Activated CD8-positive, alpha-beta memory T cell treated with anti-CD3 and anti-CD28 coated beads for 4 hours (primary cell): ENCODE measurements around the gene ACRV1.
"Not testable (repeated sequence)": the region's sequence is repeated elsewhere in the genome, so short reads cannot be mapped to it uniquely, and the experiment has no call there.

Experiments used
- DNase-seq, 2 donors: peaks; one replicate each; pipeline ENCODE4 v3.0.0-alpha.2; 2020; ENCODE audit warnings: low read depth in 2 of 2

Gene ACRV1, protein sequence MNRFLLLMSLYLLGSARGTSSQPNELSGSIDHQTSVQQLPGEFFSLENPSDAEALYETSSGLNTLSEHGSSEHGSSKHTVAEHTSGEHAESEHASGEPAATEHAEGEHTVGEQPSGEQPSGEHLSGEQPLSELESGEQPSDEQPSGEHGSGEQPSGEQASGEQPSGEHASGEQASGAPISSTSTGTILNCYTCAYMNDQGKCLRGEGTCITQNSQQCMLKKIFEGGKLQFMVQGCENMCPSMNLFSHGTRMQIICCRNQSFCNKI

DNA sequence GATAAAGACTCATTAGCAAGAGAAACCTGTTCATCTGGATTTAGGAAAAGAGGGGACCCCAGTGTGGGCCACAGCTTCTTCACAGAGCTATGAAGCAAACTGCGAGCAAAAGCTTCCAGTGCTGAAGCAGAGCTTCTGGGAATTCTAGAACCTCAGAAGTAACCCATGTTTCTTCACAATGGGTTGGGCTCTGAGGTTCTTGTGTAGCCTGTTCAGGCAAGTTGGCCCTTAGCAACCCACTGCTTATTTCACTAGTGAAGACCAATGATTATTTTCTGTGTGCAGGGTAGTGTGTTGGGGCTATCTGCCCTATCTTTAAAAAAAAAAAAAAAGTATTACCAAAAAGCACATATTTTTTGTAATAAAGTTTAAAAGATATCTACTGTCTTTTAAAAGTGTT lies at the start of gene ACRV1:
ACRV1 (minus strand) TSS at position 101 of the 400 bp plus-strand sequence; CDS start at position 34, 67 bp downstream.
- DNase-seq: no peak

DNA sequence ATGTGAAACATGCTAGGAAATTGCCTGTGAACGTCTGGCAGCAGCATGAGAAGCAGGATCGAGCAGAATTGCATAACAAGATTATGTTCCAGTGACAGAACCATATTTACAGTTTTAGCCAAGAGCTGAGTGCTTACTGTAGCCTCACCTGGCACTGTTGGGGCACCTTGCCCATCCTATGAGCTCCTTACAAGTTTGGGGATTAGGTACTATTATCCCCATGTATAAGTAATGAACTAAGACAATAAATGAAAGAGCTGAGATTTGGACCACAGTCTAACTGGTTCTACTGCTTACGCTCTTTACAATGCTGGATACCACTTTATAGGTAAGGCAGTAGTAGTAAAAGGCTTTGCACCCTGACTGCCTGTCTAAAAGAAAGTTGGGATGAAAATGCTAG lies 48.3 kb upstream of the ACRV1 start:
- DNase-seq: no peak

DNA sequence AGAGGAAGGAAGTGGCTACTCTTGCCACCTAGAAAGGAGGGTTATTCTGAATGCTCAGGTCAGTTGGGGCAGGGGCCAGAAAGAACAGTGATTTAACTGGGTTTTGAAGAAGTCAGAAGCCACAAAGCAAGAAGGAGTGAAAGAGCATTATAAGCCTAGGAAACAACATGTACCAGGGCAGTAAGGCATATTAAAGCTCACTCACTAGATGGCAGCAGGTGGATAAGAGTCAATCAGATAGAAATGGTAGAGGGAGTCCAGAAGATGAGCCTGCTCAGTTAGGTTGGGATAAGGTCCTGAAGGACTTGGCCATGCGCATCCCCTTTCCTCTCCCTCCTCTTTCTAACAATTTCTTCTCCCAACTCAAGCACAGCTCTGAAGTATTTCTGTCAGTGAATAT lies 43.5 kb upstream of the ACRV1 start:
- DNase-seq: no peak

DNA sequence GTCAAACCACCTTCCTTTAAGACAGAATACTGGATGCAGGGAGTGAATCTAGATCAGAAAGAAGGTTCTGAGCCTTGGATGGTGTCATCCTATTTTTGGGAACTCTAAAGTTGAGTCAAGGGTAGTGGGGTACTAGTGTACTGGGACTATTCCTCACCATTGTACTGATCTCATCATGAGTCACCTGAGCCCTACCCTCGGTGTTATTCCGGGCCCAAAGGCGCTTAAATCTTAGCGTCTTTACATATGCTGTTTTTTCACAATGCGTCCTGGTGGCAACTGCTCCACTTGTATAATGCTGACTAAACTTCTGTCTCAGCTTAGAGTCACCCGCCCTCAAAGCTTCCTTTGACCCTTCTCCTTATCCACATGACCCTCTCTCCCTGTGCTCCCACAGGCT lies 40.1 kb upstream of the ACRV1 start:
- DNase-seq: no peak

DNA sequence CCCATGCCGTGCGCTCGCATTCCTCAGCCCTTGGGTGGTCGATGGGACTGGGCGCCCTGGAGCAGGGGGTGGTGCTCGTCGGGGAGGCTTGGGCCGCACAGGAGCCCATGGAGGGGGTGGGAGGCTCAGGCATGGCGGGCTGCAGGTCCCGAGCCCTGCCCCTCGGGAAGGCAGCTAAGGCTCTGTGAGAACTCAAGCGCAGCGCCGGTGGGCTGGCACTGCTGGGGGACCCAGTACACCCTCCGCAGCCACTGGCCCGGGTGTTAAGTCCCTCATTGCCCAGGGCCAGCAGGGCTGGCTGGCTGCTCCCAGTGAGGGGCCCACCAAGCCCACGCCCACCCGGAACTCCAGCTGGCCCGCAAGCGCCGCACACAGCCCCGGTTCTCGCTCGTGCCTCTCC lies 24.0 kb upstream of the ACRV1 start:
- DNase-seq: not testable (repeated sequence)

DNA sequence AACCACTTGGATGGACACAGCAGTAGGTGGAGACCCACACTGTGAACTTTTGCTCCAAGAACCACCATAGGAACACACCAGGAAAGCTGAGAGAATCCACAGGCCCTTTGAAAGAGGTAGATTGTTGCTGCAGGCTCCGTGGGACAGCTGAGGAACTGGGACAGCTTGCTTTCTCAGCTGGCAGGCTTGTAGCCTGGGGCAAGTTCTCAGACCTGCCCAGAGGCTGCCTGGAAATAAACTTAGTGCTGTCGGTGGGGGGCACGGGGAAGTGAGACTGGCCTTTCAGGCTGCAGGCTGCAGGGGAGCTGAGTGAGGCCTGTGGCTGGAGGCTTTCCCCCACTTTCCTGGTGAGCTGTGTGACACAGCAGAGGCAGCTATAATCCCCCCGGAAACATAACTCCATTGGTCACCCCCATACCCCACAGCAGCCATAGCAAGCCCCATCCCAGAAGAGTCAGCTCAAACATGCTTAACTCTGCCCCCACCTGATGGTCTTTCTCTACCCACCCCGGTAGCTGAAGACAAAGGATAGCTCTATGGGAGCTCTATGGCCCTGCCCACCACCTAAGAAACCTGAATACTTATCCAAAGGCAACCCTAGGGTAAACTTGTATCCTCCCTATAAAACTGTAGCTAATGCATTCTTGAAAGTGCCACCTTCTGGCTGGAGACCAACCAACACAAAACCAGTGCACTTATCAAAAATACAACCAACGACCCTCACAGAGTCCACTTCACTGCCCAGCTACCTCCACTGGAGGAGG lies 21.4 kb upstream of the ACRV1 start:
- DNase-seq: no peak

DNA sequence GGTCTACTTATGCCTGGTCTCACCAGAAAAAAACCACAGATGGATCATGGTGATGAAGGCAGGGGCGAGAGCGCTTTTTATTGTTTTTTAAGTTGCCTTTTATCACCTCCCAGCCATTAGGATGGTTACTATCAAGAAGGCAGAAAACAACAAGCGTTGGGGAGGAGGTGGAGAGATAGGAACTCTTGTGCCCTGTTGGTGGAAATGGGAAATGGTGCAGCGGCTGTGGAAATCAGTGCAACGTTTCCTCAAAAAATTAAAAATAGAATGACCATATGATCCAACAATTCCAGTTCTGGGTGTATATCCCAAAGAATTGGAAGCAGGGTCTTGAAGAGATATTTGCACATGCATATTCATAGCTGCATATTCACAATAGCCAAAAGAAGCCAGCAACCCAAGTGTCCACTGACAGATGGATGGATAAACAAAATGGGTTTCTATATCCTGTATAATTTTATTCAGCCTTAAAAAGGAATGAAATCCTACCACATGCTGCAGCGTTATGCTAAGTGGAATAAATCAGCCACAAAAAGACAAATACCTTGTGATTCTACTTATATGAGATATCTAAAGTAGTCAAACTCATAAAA lies 20.5 kb upstream of the ACRV1 start:
- DNase-seq: no peak

DNA sequence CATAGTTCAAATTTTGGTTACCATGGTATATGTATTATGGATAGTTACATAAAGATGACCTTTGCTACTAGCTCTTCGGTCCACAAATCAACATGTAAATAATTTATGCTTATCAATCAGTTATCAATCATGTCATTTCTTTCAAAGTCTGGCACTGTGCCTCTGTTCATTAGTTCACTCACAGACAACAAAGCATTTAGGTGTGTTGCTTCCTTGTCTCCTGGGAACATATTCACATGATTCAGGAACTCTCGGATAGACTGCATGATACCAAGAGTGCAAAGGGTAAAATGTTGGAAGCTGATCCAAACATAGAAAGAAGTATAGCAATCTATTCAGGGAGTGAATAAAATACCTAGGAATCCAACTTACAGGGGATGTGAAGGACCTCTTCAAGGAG lies 14.3 kb upstream of the ACRV1 start:
- DNase-seq: no peak

DNA sequence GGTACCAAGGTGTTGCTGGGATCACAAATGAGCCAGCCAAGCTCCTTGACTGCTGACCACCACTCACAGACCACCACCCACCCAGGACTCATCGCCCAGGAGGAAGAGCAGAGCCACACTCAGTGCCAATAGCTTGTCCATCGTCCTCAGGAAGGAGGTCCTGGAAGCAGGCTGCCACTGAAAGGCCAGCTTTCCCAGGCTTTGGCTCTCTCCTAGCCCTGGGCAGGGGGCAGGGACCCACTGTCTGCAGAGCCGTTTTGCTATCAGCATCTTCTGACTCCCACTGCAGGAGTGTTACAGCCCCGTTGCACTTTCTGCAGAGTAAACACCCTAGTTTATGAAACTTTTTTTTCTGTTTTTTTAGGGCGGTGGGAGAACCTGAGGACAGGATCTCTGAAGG lies 12.2 kb upstream of the ACRV1 start:
- no peak for DNase-seq

DNA sequence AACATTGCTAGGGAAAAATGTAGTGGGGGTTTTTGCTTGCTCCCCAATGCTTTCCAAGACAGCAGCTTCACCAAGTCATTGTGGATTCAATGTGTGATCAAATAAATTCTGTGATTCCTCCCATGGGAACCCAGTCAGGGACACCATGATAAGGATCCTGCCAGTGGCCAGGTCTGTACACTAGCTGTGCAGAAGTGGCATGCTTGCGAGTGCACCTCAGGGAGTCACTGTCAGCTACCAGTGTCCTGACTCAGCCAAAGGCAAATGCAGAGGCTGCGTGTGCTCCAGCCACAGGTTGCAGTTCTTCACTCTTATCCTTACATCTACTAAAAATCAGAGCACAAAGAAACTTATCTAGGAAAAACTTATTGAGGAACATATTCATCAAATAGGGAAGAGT lies 9.4 kb upstream of the ACRV1 start:
- no peak for DNase-seq

DNA sequence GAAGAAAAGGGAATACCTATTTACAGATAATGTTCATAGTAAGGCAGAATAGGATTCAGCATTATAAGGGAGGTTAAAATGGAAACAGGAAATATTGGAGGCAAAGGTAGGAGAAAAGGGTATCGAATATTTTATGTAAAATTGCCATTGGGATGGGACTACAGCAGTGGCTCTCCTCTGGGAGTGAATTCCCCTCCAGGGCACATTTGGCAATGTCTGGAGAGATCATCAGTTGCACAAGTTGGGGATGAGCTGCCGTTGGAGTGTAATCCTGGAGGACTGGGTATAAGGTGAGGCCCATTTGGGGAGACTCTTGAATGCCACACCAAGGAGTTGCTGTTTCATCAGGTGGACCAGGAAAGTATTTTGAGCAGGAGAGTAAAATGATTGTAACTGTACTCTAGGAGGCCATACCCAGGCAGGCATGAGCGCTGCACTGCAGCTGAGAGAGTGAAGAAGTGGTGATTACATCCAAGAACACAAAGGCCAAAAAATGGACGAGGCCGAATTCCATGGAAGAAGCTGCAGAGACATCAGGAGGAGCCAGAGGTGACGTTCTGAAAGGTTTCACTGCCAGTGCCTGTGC lies 8.7 kb upstream of the ACRV1 start:
- DNase-seq: no peak

DNA sequence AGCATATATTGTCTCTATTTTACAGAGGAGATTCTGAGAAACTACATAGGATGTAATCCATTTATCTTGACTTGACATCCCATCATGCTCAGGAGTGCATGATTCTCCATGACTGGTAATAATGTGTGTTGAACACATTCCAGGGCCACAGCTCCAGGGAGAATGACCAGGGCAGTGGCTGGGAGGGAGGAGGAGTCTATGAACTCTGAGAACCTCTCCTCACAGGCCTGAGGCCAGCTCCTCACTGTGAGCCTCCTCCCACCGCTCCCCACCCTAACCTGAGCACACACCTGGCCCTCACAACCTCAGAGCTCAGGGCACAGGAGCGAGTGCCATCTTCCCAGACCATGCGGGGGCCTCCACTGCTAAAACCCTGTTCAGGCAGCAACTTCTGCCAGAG lies 8.0 kb upstream of the ACRV1 start:
- DNase-seq: no peak

DNA sequence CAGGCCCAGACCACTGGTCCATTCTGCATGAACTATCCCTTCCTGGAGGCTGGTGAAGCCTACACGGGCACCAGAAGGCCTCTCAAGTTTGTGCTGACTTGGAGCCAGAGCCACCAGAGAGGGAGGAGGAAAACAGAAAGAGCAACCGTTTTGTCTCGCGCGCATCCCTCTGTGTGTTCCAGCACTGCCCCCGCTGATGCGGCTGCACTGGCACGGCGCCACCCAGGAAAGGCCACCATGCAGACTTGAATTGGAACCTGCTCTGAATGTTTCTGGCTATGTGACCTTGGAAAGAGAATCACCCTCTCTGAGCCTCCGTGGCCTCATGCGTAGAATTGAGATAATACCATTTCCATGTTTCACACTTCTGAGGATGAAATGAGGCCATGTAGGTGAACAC lies 7.4 kb upstream of the ACRV1 start:
- no peak for DNase-seq

DNA sequence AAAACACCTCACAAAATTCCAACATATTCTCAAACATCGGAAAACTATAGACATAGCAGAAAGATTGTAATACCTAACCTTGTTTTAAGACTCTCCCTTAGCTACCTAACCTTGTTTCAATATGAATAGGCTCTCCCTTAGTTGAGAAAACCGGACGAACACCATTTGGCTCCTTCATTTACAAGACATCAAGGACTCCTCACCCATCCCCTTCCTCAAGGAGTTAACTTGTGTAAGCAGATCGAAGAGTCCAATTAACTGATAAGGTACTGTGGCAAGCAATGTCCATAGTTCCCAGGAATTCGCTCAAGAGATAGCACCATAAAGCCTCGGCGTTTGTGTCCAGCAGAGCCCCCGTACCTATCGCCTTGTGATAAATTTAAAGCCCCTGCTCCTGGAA lies 4.6 kb upstream of the ACRV1 start:
- no peak for DNase-seq

DNA sequence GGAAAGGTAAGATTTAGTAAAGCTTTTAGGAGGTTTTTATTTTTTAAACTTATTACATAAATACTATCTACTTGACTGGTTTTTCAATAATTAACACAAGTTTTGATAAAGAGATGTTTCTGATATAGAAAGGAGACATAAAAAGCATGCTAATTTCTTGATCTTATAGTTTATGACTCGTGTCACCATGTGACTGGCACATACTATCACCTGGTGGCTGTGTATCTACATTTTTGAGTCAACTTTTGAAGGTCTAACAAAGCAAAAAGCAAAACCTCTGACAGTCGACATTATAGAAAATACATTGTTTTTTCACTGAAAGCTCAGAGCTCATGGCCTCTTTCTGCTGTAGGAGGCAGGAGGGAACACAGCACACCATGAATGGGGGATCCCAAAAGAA lies 810 bp downstream of the ACRV1 start:
- DNase-seq: no peak

DNA sequence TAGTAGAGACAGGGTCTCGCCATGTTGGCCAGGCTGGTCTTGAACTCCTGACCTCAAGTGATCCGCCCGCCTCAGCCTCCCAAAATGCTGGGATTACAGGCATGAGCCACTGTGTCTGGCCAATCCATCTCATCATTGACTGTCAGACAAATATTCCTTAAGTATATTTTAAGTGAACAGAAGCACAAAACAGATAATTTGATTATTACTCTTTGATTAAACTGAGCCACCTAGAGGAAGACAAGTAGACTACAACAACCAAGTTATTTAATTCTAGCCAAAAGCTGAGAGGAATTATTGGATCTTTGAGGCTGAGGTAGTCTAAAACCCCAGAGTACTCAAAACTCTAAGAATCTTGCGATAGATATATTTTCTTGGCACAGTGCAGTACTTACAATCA lies 1.2 kb downstream of the ACRV1 start:
- no peak for DNase-seq

DNA sequence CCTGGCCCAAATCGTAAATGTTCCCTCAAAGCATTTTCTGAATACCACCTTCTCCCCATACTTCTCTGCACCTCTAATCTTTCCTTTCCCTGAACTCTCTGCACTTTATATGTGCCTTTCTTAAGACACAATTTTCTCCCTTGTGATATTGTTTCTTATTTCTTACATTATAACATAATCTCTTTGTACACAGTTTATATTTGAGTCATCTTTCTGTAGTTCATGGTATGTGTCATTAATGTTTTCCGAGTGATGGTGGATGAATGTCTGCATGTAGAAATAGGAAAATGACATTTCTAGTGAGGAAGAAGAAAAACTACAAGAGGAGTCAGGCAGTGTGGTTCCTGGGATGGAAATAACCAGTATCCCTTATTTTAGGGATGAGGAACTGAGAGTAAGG lies 5.5 kb downstream of the ACRV1 start:
- DNase-seq: no peak

DNA sequence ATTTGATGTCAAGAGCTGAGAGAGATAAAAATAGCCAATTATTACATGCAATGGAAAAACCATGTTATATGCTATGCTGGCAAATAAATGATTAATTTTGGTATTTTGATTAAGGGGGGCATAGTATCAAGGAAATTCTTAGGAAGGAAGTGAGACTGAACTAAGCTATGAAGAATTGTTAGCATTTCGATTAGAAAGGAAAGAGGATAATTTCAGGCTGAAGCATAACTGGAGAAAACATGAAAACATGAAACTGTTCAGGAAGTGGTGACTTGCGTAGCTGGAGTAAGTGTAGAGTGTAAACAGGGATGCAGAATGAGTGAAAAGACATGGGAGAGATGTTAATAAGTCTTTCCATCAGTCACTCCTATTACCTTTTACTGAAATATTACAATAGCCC lies 6.4 kb downstream of the ACRV1 start:
- DNase-seq: no peak

DNA sequence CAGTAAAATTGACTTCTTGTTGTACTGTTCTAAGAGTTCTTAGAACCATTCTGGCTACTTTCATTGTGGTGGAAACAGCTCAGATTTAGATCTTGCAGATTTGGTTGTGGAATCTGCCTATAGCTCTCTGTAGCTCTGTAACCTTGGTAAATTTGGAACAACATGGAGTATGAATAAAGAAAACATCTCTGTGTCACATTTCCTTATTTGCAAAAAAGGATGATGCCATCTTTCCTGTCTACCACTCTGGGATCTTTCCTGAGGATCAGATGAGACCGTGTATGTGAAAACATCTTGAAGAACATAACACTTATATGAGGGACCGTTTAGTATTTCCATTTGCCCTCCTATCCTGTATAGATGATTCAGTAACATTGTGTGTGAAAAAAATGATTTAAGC lies 9.1 kb downstream of the ACRV1 start:
- no peak for DNase-seq

DNA sequence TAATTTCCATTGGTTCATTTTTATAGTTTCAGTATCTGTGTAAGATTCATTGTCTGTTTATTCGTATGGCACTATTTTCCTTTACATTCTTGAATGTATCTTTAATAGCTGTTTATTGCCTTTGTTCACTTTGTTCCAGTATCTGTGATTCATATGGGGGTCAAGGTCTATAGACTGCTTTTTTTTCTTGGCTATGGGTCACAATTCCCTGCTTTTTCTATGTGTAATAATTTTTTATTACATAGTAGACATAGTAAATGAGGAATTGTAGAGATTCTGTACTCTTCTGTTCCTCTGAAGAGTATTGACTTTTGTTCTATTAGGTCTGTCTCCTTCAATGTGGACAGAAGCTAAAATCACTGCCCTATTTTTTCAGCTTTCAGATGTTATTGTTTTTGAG lies 10.5 kb downstream of the ACRV1 start:
- no peak for DNase-seq

DNA sequence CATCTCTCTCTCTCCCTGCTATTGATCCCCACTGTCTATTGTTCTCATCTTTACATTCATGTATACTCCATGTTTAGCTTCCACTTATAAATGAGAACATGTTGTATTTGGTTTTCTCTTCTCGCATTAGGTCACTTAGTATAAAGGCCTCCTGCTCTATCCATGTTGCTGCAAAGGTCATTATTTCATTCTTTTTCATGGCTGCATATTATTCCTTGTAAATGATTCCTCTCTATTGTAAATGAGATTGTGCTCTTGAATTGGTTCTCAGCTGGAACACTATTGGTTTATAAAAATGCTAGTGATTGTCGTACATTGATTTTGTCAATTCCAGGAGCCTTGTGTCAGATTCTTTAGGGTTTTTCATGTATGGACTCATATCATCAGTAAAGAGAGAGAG lies 13.5 kb downstream of the ACRV1 start:
- DNase-seq: no peak

DNA sequence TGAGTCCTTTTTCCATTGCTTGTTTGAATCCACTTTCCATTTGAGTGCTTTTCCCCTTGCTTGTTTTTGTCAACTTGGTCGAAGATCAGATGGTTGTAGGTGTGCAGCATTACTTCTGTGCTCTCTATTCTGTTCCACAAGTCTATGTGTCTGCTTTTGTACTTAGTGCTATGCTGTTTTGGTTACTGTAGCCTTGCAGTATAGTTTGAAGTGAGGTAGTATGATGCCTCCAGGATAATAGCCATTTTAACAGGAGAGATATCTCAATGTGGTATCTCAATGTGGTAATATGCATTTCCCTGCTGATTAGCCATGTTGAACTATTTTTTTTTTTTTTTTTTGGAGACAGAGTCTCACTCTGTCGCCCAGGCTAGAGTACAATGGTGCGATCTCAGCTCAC lies 16.7 kb downstream of the ACRV1 start:
- DNase-seq: no peak

DNA sequence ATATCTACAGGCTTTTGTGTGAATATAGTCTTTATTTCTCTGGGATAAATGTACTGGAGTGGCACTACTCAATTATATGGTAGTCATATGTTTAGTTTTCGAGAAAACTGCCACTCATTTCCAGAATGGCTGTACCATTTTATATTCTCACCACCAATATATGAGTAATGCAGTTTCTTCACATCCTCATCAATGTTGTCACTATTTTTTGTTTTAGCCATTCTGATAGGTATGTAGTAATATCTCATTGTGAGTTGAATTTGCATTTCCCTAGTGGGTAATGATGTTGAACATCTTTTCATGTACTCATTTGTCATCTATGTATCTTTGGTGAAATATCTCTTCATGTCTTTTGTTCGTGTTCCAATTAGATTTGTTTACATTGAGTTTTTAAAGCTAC lies 18.0 kb downstream of the ACRV1 start:
- no peak for DNase-seq
